ENCODE measurements around the gene SRF.
A peak's percentile ranks its signal among the peaks of the same experiment; 100 is the strongest.

SRF gene

DNA sequence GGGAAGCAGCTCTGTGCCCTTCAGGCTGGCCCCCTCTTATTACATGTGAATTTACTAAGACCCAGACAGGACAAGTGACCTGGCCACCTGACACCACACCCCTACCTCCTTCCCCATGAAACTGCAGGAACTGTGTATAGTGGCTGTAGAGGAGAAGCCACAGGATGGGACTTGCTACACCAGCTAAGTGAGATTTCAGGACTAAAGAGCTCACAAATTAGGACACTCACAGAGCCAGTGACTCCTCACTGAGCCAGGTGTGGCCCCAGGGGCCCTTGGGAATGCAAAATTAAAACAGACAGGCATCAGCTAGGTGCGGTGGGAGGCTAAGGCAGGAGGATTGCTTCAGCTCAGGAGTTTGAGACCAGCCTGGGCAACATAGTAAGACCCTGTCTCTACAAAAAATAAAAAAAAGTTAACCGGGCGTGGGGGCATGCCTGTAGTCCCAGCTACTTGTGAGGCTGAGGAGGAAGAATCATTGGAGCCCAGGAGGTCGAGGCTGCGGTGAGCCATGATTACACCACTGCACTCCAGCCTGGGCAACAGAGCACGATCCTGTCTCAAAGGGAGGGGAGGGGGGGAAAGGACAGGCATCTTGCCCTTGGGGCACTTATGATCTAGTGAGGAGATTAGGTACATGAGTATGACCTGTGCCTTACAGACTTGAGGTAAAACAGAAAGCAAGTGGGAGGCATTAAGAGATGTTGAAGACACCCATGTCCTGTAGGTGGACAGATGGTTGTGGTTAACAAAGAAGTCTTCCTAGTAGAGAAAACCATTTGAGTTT, 23.2 kb upstream of the SRF start:
- no peak for DNase-seq (ENCODE audit: low read depth in 2 of 2)

DNA sequence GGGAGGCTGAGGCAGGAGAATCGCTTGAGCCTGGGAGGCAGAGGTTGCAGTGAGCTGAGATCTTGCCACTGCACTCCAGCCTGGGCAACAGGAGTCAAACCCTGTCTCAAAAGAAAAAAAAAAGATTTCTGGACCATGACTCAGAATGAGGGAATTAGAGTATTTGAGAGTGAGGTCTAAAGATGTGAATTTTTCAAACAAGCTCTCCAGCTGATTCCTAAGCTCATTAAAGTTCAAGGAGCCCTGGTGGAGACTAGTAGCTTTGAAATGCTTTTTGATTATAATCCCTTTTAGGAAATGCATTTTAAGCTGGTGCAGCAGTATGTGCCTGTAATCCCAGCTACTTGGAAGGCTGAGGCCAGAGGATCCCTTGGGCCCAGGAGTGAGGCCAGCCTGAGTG, 21.8 kb upstream of the SRF start:
- no peak for DNase-seq (ENCODE audit: low read depth in 2 of 2)

DNA sequence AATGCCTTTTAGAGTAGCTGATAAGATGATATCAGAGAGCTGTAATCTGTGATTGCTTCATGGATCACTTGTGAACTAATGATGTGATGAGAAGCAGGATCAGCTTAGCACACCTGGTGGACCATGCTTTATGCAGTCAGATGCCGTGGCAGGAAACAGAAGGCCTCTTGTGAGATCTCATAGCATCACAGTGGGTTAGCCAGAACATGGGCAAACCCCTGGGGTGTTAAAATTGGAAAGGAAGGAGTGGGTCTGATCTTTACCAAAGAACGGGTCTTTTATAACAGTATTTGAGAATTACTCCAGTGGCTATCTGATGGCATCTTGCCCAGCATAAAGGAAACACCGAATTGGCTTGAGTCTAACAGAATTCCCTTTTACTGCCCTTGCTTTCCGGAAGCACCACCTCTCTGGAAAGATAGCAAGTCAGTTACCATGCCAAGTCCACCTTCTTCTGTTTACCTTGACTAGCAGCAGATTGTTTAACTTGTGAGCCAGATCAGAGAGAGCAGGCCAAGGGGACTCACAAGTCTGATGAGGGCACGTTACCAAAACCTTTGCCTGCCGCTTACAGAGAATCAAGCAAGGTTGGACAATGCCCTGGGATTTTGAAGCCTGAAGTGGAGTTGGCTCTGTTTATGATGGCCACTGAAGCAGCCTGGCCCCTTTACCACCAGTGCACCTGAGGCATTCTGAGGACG, 20.9 kb upstream of the SRF start:
- DNase-seq (ENCODE audit: low read depth in 2 of 2), result no peak

DNA sequence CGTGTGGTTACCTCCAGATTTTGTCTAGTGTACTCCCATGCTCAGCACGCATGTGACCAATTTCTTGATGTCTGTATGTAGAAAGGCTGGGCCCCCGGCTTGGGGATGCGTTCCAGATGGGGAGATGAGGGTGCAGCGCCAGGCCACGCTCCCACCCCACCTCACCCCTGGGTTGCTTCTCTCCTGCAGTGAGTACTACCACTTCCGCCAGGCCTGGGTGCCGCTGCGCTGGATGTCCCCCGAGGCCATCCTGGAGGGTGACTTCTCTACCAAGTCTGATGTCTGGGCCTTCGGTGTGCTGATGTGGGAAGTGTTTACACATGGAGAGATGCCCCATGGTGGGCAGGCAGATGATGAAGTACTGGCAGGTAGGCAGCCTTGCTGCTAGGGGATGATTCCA, 11.5 kb upstream of the SRF start:
- no peak for DNase-seq (ENCODE audit: low read depth in 2 of 2)

DNA sequence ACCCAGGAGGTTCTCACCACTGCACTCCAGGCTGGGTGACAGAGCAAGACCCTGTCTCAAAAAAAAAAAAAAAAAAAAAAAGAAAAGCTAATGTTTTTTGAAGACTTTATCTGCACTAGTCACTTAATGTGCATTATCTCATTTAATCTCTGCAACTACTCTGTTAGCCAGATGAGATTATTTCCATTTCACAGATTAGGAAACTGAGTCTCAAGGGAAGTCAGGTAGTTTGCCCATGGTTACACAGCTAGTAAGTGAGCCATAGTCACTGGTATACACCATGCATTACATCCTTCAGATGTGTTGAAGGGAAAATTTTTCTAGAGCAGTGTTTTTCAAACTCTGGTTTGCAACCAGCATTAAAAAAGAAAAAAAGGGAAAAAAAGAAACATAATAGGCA, 7.2 kb upstream of the SRF start:
- no peak for DNase-seq (ENCODE audit: low read depth in 2 of 2)

DNA sequence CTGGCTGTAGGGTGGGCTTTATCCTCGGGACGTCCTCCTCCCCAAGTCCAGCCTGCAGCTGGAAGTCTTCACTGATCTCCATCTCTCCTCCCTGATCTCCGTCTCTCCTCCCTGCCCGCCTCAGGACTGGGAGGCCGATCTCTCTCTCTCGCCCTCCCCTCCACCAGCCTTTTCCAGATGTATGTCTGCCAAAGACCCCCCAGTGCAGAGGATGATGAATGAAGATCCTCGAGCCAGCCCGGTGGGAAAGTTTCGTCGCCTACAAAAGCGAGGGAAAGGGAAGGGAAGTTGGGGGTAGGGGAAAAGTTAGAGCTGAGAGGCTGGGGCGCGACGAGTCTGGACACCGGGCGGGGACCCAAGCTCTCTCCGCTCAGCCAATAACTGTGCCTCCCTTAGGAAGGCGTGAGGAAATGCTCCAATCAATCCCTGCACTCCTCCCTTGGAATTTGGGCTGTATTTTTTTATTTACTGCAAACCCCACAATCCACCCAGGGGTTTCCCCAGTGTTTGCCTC, 595 bp upstream of the SRF start:
- no peak for DNase-seq (ENCODE audit: low read depth in 2 of 2)

DNA sequence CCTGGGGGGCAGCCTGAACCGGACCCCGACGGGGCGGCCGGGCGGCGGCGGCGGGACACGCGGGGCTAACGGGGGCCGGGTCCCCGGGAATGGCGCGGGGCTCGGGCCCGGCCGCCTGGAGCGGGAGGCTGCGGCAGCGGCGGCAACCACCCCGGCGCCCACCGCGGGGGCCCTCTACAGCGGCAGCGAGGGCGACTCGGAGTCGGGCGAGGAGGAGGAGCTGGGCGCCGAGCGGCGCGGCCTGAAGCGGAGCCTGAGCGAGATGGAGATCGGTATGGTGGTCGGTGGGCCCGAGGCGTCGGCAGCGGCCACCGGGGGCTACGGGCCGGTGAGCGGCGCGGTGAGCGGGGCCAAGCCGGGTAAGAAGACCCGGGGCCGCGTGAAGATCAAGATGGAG, 636 bp downstream of the SRF start:
- peak in 1 of 2 donors; percentile 27 for DNase-seq (ENCODE audit: low read depth in 2 of 2)

DNA sequence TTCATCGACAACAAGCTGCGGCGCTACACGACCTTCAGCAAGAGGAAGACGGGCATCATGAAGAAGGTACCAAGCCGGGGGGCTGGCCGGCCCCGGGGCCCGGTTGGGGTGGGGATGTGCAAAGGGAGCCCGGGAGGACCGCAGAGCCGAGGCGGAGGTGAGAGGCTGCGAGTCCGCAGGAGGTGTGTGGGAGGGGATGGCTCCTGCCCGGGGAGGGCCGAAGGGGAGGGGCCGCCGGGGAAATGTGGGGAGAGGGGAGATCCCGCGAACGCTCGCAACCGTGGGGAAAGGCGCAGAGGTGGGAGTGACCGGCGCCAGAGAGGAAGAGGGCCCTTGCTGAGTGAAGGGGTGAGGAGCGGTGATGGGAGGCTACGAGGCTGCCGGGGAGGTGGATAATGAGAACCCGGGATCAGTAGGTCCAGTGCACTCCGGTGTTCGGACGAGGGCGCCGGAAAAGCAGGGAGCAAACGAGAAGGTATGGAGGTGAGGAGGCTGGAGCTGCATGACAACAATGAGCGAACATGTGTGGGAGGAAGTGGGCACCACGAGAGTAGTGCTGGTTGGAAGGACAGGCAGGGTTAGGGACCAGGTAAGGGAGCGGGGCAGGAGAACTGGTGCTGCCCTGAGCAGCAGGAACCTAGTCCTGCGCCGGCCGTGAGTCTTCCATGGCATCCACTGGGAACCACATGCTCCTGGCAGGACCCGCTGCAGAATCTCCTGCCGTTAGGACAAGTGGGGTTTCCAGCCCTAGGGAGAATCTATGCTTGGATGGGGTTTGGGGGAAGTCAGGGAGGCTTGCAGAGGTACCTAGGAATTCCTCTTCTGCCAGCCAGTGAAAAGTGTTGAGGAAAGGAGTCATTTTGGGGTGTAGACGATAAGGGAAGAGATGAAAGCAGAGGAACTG, 1.3 kb downstream of the SRF start:
- peak; percentile 34 to 42 for DNase-seq (ENCODE audit: low read depth in 2 of 2)

DNA sequence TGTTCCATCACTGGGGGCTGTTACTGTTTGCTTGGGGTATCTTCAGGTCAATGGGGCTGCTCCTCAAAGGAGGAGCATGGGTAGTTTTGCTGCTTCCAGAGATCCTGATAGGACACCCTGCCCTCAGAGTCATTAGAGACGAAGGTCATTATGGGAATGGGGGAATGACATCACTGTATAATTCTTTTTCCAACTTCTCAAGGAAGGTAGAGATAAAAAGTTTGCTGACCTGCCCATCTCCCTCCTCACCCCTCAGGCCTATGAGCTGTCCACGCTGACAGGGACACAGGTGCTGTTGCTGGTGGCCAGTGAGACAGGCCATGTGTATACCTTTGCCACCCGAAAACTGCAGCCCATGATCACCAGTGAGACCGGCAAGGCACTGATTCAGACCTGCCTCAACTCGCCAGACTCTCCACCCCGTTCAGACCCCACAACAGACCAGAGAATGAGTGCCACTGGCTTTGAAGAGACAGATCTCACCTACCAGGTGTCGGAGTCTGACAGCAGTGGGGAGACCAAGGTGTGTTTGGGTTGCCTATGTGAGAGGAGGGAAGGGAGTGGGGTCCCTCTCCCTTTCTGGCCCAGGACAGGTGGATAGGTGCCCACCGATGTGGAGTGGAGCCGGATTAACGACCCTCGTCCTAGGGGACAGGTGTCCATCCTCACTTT, 2.7 kb downstream of the SRF start:
- no peak for DNase-seq (ENCODE audit: low read depth in 2 of 2)

DNA sequence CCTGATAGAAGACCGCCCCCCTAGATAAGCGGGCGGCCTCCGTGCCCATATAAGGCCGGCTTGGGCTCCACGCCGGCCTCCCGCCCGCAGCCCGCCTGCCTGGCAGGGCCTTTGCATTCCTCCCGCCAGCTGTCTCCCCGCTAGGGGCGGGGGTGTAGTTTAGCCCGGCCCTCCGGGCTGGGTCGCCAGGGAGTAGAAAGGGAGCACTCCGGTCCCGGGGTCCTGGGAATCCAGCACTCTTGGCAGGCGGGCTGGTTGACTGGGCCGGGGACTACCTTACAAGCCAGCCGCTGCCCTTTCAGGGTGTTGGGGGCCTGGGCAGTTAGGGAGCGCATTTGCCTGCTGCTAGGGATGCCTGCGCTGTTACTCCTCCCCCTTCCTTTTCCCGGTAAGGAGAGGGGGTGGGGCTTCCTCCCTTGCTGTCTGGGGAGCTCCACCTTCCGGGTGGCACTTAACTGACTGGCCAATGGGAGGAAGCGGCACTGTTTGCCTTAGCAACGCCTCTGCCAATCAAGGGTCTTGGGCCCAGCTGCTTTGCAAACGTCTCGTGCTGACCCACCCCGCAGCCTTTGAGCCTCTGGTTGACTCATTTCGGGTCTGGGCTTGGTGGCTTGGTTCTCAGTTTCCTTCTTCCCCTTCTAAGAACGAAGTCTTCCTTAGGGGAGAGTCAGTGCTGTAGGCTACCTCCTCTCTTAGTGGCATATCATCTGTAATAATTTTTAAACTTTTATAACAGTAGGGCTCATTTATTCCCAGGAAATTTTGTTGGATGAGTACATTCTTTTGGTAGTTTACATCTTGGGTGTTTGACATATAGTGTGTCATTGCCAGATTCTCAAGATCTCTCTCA, 3.4 kb downstream of the SRF start:
- peak; percentile 87 to 95 for DNase-seq (ENCODE audit: low read depth in 2 of 2)

DNA sequence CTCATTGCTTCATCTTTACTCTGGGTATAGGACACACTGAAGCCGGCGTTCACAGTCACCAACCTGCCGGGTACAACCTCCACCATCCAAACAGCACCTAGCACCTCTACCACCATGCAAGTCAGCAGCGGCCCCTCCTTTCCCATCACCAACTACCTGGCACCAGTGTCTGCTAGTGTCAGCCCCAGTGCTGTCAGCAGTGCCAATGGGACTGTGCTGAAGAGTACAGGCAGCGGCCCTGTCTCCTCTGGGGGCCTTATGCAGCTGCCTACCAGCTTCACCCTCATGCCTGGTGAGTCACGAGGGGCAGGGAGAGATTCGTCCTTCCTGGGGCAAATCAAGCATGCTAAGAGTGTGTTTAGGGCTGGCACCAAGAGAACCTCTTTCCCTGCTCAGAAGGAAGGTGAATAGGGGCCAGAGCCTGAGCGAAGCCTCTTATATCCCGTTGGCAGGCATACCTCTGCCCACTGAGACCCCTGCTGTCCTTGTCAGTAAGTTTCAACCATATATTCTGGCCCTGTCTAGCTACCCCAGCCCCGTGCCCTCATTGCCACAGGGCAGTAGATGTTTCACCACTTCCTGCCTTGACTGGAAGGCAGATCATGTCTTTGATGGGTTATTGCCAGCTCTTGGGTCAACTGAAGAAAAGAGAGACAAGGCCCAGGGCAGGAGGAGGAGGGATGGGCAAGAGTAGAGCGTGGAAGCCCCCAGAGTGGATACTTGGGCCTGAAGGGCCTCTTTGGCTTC, 4.8 kb downstream of the SRF start:
- DNase-seq (ENCODE audit: low read depth in 2 of 2), result no peak

DNA sequence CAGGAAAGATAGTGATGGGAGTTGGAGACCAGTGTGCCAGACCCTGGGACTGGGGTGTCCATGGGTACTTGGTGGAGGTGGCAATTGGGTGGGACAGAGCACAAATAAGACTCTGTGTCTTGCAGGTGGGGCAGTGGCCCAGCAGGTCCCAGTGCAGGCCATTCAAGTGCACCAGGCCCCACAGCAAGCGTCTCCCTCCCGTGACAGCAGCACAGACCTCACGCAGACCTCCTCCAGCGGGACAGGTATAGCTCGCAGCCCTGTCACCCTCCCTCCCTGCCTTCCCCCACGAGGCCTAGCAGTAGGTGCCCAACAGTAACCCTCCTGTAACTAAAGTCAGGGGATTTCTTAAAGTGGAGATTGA, 5.3 kb downstream of the SRF start:
- DNase-seq (ENCODE audit: low read depth in 2 of 2), result no peak

DNA sequence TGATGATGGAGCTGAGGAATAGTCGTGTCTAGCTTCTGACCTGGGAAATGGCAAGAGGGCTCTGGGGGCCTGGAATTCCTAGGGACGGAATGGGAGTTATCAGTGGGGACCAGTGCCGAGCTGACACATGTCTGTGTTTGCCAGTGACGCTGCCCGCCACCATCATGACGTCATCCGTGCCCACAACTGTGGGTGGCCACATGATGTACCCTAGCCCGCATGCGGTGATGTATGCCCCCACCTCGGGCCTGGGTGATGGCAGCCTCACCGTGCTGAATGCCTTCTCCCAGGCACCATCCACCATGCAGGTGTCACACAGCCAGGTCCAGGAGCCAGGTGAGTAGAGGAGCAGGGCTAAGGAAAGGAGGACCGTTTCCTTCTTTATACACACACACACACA, 7.1 kb downstream of the SRF start:
- DNase-seq (ENCODE audit: low read depth in 2 of 2), result no peak

DNA sequence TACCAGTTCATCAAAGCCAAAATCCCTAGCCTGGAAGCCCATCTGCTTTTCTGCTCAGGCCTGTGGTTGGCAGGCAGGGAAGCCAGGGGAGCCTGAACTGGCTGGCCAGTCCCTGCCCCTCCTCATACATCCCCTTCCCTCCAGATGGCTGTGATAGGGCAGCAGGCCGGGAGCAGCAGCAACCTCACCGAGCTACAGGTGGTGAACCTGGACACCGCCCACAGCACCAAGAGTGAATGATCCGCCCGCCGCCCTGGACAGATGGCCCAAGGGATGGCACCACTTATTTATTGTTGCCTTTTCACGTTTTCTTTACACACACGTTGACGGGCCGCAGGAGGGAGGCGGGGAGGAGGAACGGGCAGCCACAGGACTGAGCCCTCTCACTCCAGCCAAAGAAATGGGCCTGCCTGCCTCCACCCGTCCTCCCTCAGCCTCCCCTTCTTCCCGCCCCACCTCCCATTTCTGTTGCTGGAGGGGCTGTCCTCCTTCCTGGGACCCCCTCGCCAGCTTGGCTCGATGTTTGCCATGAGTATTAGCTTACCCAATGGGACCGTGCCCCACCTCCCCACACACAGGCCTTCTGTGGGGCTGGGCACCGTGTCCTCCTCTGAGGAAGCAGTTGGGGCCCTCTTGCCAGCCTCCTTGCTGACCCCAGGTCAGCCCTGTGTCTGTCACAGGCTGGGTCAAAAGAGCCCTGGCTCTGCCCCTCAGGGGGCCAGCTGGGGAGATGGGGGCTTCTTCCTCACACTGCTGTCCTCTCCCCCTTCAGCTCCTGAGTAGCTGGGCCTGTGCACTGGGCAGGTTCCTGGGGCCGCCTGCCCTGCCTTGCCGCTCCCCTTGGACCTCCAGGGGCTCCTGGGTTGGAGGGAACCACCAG, 8.1 kb downstream of the SRF start:
- DNase-seq (ENCODE audit: low read depth in 2 of 2), result no peak

DNA sequence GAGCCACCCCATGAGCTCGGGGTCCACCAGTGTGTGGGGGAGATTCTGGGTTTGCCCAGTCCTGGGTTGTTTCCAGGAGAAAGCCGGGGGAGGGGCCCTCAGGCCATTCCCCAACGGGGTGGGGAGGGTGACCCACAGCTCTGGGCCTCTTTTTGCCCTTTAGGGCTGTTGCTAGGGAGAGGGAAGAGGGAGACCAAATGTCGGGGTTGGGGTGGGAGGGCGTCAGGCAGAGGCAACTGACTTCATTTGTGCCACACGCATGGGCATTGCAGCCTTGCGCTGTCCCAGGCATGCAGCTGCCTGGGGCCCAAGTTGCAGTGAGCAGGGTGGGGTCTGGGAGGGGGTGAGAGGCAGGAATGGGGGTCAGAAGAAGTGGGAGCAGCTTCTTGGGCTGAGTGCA, 9.0 kb downstream of the SRF start:
- DNase-seq (ENCODE audit: low read depth in 2 of 2), result no peak

DNA sequence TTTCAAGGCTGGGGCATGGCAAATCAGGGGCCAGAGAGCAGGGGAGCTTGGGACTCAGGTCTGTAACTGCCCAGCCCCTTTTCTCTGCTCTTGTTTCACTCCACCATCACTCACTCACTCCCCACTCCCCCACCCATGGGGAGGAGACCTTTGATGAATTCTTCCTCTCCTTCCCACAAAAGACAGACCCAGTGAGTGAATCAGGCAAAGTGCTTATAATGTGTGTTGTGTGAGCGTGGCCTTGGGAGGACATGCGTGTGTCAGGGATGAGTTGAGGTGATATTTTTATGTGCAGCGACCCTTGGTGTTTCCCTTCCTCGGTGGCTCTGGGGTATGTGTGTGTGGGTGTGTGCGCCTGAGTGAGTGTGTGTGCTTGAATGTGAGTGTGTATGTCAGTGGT, 9.9 kb downstream of the SRF start:
- no peak for DNase-seq (ENCODE audit: low read depth in 2 of 2)

DNA sequence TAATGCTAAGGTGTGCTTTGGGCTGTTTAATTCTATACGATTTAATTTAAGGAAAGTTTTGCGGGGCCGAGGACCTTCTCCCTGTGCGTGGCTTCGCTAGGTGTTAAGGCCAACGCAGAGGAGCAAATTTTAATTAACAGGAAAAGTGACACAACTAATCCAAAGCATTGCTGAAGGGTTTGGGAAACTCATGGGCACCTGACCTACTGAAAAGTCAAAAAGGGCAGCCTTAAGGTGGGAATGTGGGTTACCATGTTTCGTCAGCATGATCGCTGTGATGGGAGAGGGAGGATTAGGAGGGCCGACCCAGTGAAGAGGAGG, 10.5 kb downstream of the SRF start:
- DNase-seq (ENCODE audit: low read depth in 2 of 2), result no peak

DNA sequence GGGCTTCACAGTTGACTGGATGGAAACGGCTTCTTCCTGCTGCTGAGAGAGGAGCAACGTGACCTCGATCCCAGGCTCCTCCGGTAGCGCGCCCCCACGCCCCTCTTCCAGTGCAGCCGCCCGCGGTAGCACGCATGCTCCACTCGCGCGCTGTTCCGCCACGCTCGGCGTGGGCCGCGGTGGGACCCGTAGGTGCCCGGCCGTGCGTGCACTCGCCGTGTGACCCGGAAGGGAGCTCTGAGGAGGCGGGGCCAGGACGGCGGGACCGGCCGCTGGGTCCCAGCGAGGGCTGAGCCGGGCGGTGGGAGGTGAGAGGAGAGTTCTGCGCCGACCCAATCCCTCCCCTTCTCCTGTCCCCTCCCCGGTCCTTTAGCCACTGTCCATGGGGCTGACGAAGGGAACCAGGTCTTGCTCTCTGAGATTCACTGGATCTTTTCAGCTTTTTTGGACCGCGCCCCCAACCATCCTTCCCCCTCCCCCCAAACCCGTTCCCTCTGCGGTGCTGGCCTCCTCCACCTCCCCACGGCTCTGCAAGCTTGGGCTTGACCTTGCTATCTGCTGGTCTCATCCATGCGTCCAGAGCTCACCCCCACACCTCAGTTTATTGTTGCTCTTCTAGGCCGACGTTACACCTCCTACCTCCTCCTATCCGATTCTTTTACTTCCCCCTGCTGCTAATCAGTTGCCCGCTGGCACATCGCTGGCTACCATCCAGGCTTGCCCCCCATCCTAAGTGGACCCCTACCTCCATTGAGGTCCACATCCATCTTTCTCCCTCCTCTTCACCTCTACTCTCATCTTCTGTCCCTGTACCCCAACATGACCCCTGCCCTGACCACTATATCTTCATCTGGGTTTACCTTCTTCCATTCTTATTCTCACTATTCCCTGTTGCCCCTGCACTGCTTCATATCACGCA, 11.1 kb downstream of the SRF start, which contains the start of gene CUL9:
CUL9 (plus strand) TSS at position 255 of the 919 bp plus-strand sequence. CDS start 2,115 bp downstream, outside the sequence.
- peak; percentile 72 to 79 for DNase-seq (ENCODE audit: low read depth in 2 of 2)

All from stimulated activated CD4-positive, alpha-beta T cell treated with anti-CD3 and anti-CD28 coated beads, Interleukin-4, amount 100 ng/mL, for 48 hours (primary cell).